A204.1 (cell line): ENCODE results near the gene CYP1B1.

Experiments used
- FAIRE-seq: peaks from 2 replicates; lab custom pipeline; 2012; peaks lifted over from hg19 to GRCh38; lab: Jason Lieb, UNC

CYP1B1 gene

GRCh38 chr2:38074764-38075506 lies 1.0 kb downstream of the CYP1B1 start:
- FAIRE-seq = no peak

GRCh38 chr2:38074058-38074763 lies 1.7 kb downstream of the CYP1B1 start:
- no peak for FAIRE-seq

- no peak for FAIRE-seq
These were observed 2.5 kb downstream of the CYP1B1 start for GRCh38 chr2:38073211-38074057.

GRCh38 chr2:38070438-38070837 lies 5.5 kb downstream of the CYP1B1 start:
- FAIRE-seq = no peak

- no peak for FAIRE-seq
These were observed 7.7 kb downstream of the CYP1B1 start for GRCh38 chr2:38068234-38068633.

- FAIRE-seq = no peak
These were observed 9.4 kb downstream of the CYP1B1 start for GRCh38 chr2:38066421-38067115.

GRCh38 chr2:38065502-38066135 lies 10.3 kb downstream of the CYP1B1 start:
- no peak for FAIRE-seq

GRCh38 chr2:38064801-38065501 lies 11.0 kb downstream of the CYP1B1 start:
- FAIRE-seq = no peak

- no peak for FAIRE-seq
These were observed 15.5 kb downstream of the CYP1B1 start for GRCh38 chr2:38060236-38061018.

- FAIRE-seq = no peak
These were observed 18.1 kb downstream of the CYP1B1 start for GRCh38 chr2:38057651-38058410.

- FAIRE-seq = no peak
These were observed 19.7 kb downstream of the CYP1B1 start for GRCh38 chr2:38056216-38056615.

GRCh38 chr2:38045811-38046210 lies 30.1 kb downstream of the CYP1B1 start:
- no peak for FAIRE-seq

- FAIRE-seq = no peak
These were observed 36.6 kb downstream of the CYP1B1 start for GRCh38 chr2:38039121-38039910.

- no peak for FAIRE-seq
These were observed 37.3 kb downstream of the CYP1B1 start for GRCh38 chr2:38038682-38039081.

GRCh38 chr2:38037757-38038621 lies 38.0 kb downstream of the CYP1B1 start:
- FAIRE-seq = no peak

- FAIRE-seq = no peak
These were observed 38.6 kb downstream of the CYP1B1 start for GRCh38 chr2:38037325-38037724.

GRCh38 chr2:38035968-38036367 lies 40.0 kb downstream of the CYP1B1 start:
- FAIRE-seq = no peak

- FAIRE-seq = no peak
These were observed 42.3 kb downstream of the CYP1B1 start for GRCh38 chr2:38033646-38034045.
